Keratinocyte (primary cell): Measurements from ENCODE around the gene MANEAL. TPM values are rescaled to one million over a fixed set of nuclear protein-coding genes. Genes with fewer than 3 reads are reported as not detected.

Experiments
- DNase-seq: peaks from one replicate; pipeline ENCODE4 v3.0.0-alpha.2; 2011; ENCODE audit warnings: low read depth, missing footprints, low spot score
- FAIRE-seq: peaks from 2 replicates; lab custom pipeline; 2011; peaks lifted over from hg19 to GRCh38; lab: Jason Lieb, UNC
- H2AFZ ChIP-seq: 2 replicates; pipeline ENCODE4 v1.6.0; 2012; ENCODE audit warnings: low read length, control low read depth, inconsistent platforms; ENCODE audit not compliant: control insufficient read depth
- H3K27ac ChIP-seq: 2 replicates; pipeline ENCODE4 v1.5.1; 2011; ENCODE audit warnings: low read length; ENCODE audit not compliant: control insufficient read depth, insufficient read depth
- H3K27me3 ChIP-seq: 3 replicates; pipeline ENCODE4 v1.6.0; 2011; ENCODE audit warnings: low read length; ENCODE audit not compliant: control insufficient read depth, insufficient read depth; ENCODE audit errors: extremely low read depth
- H3K36me3 ChIP-seq, 2 experiments: 2 replicates in 1 of 2; 3 replicates in 1 of 2; pipeline ENCODE4 v1.5.1; 2011; ENCODE audit warnings: low read length in 2 of 2, mild to moderate bottlenecking in 1 of 2; ENCODE audit not compliant: control insufficient read depth in 2 of 2, insufficient read depth in 2 of 2; ENCODE audit errors: extremely low read depth in 1 of 2
- H3K4me1 ChIP-seq: 3 replicates; pipeline ENCODE4 v1.5.1; 2011; ENCODE audit warnings: low read length; ENCODE audit not compliant: control insufficient read depth, insufficient read depth; ENCODE audit errors: extremely low read depth
- H3K4me2 ChIP-seq: 3 replicates; pipeline ENCODE4 v1.6.0; 2011; ENCODE audit warnings: low read depth, low read length; ENCODE audit not compliant: control insufficient read depth, insufficient read depth; ENCODE audit errors: extremely low read depth
- H3K4me3 ChIP-seq, 3 experiments: fragments of 200-600 bp in 1 of 3; sonication (generic) in 1 of 3; 2 replicates in 2 of 3; 3 replicates in 1 of 3; pipeline ENCODE4 v1.5.1; 2011 to 2016; ENCODE audit warnings: low read length in 3 of 3, mild to moderate bottlenecking in 3 of 3, control low read depth in 2 of 3, inconsistent platforms in 1 of 3, low read depth in 1 of 3, mixed read lengths in 1 of 3, mixed run types in 1 of 3, moderate library complexity in 1 of 3; ENCODE audit not compliant: control insufficient read depth in 2 of 3, insufficient read depth in 2 of 3; ENCODE audit errors: extremely low read depth in 1 of 3
- H3K79me2 ChIP-seq: 2 replicates; pipeline ENCODE4 v1.6.0; 2012; ENCODE audit warnings: low read length; ENCODE audit not compliant: control insufficient read depth, insufficient read depth
- H3K9ac ChIP-seq: 3 replicates; pipeline ENCODE4 v1.6.0; 2011; ENCODE audit warnings: low read length; ENCODE audit not compliant: control insufficient read depth, insufficient read depth; ENCODE audit errors: extremely low read depth
- H3K9me1 ChIP-seq: 3 replicates; pipeline ENCODE4 v1.6.0; 2011; ENCODE audit warnings: low read length; ENCODE audit not compliant: control insufficient read depth, insufficient read depth; ENCODE audit errors: extremely low read depth
- H3K9me3 ChIP-seq: 2 replicates; pipeline ENCODE4 v1.5.1; 2012; ENCODE audit warnings: low read depth, low read length; ENCODE audit not compliant: control insufficient read depth
- H4K20me1 ChIP-seq: 3 replicates; pipeline ENCODE4 v1.6.0; 2011; ENCODE audit warnings: low read length; ENCODE audit not compliant: control insufficient read depth, insufficient read depth; ENCODE audit errors: extremely low read depth
- EZH2 ChIP-seq: IDR thresholded peaks from one replicate; pipeline ENCODE4 v1.6.1; 2012; ENCODE audit warnings: inconsistent platforms, mild to moderate bottlenecking, low read length, moderate library complexity
- dilution Hi-C: fragments of 300-500 bp; cut with MboI; formaldehyde crosslinking; loops from one replicate; pipeline ENCODE4 v1.7.0; 2020; ENCODE audit warnings: low sequenced_read_pairs; ENCODE audit not compliant: extremely low pct_ligation_motif_present
- polyA plus RNA-seq, 5 experiments: library from polyadenylated mRNA; depleted of rRNA in 3 of 5; stranded (reverse) in 3 of 5; stranded (forward) in 1 of 5; unstranded in 1 of 5; fragments of >200 nt; gene quantifications; 1 replicate in 1 of 5; 2 replicates in 3 of 5; 3 replicates in 1 of 5; pipeline versions ENCODE4 v1.2.1 to v1.2.3, GENCODE V29; 2011 to 2012; ENCODE audit warnings: missing spikeins in 2 of 5, low read depth in 1 of 5, low replicate concordance in 1 of 5
- TF ChIP-seq, protein P1 (sequence below), 3 experiments: IDR thresholded peaks in 1 of 3; conservative IDR thresholded peaks in 1 of 3; optimal IDR thresholded peaks in 1 of 3; 2 replicates in 2 of 3; 3 replicates in 1 of 3; pipeline versions ENCODE3 to v1.5.1; 2011; ENCODE audit warnings: low read length in 3 of 3, mild to moderate bottlenecking in 3 of 3, moderate library complexity in 2 of 3, control low read depth in 1 of 3, inconsistent platforms in 1 of 3; ENCODE audit not compliant: insufficient read depth in 2 of 3; ENCODE audit errors: extremely low read depth in 1 of 3

The MANEAL gene
- polyA plus RNA-seq, 1 donor (not counting 4 experiments of a cell fraction or from before 2014, with no cell fraction given) = 0.37 TPM

DNA sequence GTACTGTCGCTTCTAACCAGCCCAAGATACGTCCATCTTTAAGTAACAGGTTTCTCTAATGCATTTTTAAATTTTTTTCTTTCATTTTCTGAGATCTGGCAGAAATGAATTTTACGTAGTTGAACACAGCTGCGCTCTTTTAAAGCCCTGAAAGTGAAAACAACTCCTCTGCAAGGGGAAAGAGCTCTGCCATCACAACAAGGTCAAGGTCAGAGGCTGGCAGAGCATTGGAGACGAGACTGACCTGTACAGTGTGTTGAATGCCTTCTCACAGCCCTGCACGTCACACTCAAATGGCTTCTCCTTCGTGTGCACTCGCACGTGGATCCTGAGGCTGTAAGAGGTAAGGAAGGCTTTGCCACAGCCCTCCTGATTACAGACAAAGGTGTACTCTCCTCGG is 46.0 kb downstream of the MANEAL start:
- Histone ChIP-seq H3K9ac (no peak overlapping the region), H3K4me1 (peaks cover 3% of the 10 kb centered on the region), H3K36me3 (peaks cover 20 to 37% of the 10 kb centered on the region in 2 experiments), H3K27ac (no peak overlapping the region), H3K4me3 (no peak overlapping the region), H3K4me2 (no peak overlapping the region), H4K20me1 (peaks cover 4% of the 10 kb centered on the region), H3K79me2 (peaks cover 20% of the 10 kb centered on the region), H2AFZ (no peak overlapping the region), H3K27me3 (no peaks in the 10 kb centered on the region), H3K9me1 (no peaks in the 10 kb centered on the region), H3K9me3 (no peaks in the 10 kb centered on the region)
- FAIRE-seq (no peak), DNase-seq (no peak)
- TF ChIP-seq, protein P1, sequence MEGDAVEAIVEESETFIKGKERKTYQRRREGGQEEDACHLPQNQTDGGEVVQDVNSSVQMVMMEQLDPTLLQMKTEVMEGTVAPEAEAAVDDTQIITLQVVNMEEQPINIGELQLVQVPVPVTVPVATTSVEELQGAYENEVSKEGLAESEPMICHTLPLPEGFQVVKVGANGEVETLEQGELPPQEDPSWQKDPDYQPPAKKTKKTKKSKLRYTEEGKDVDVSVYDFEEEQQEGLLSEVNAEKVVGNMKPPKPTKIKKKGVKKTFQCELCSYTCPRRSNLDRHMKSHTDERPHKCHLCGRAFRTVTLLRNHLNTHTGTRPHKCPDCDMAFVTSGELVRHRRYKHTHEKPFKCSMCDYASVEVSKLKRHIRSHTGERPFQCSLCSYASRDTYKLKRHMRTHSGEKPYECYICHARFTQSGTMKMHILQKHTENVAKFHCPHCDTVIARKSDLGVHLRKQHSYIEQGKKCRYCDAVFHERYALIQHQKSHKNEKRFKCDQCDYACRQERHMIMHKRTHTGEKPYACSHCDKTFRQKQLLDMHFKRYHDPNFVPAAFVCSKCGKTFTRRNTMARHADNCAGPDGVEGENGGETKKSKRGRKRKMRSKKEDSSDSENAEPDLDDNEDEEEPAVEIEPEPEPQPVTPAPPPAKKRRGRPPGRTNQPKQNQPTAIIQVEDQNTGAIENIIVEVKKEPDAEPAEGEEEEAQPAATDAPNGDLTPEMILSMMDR (optimal IDR thresholded peaks at IDR 0.05 in 1 of 3, IDR thresholded peaks at IDR 0.05 in 1 of 3, conservative IDR thresholded peaks at IDR 0.05 in 1 of 3; ENCODE audit: extremely low read depth in 1 of 3, insufficient read depth in 2 of 3, low read length in 3 of 3) = no peak
- no peak for TF ChIP-seq EZH2
- dilution Hi-C loops = no loop called here

- no peak overlapping the region for H3K9ac ChIP-seq
- no peak for DNase-seq
- no peaks in the 10 kb centered on the region for H3K4me1 ChIP-seq
- no peaks in the 10 kb centered on the region for H3K9me1 ChIP-seq
- dilution Hi-C loops = no loop called here
- no peaks in the 10 kb centered on the region for H3K9me3 ChIP-seq
- H3K27ac ChIP-seq = no peak overlapping the region
- TF ChIP-seq, protein P1 (optimal IDR thresholded peaks at IDR 0.05 in 1 of 3, IDR thresholded peaks at IDR 0.05 in 1 of 3, conservative IDR thresholded peaks at IDR 0.05 in 1 of 3; ENCODE audit: extremely low read depth in 1 of 3, insufficient read depth in 2 of 3, low read length in 3 of 3) = no peak
- no peak for TF ChIP-seq EZH2
- H2AFZ ChIP-seq = no peak overlapping the region
- peaks cover 29% of the 10 kb centered on the region for H3K79me2 ChIP-seq
- H3K4me2 ChIP-seq = no peak overlapping the region
- no peak overlapping the region for H3K4me3 ChIP-seq
- peaks cover 20 to 34% of the 10 kb centered on the region in 2 experiments for H3K36me3 ChIP-seq
- H4K20me1 ChIP-seq = peaks cover 4% of the 10 kb centered on the region
- no peaks in the 10 kb centered on the region for H3K27me3 ChIP-seq
- FAIRE-seq = no peak
These were observed 47.1 kb downstream of the MANEAL start for GRCh38 chr1:37840711-37841110.
